ENCODE measurements around the gene FOXJ3.

GRCh38 chr1:42153624-42154023, 181.4 kb downstream of the FOXJ3 start:
- TF ChIP-seq CTCF (IDR thresholded peaks at IDR 0.05), result no peak
- no peak for TF ChIP-seq POLR2A (IDR thresholded peaks at IDR 0.05)
- TF ChIP-seq POLR2AphosphoS5 (IDR thresholded peaks at IDR 0.05), result no peak

All from sigmoid colon (tissue), 4 donors.